ENCODE data around the gene KRT15.
A peak's percentile ranks its signal among the peaks of the same experiment; 100 is the strongest.
"Not testable (repeated sequence)": the region's sequence is repeated elsewhere in the genome, so short reads cannot be mapped to it uniquely, and the experiment has no call there.

Gene KRT15

DNA sequence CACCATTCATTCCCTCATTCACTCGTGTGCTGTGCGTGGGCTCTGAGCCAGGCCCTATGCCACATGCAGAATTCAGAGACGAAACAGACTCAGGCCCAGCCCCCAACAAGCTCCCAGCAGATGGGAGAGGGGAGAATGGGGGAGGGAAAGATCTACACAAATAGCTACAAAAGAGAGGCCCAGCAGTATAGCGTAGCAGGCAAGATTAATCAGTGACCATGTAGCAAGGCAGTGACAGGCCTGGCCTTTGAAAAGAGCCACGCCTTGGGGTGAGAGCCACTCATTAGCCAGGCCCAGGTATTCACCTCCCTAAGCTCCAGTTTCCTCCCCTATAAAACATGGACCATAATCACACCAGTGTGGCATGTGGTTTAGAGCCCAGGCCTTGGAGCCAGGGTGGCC, 25.8 kb upstream of the KRT15 start:
- no peak for DNase-seq (ENCODE audit: low read depth)

DNA sequence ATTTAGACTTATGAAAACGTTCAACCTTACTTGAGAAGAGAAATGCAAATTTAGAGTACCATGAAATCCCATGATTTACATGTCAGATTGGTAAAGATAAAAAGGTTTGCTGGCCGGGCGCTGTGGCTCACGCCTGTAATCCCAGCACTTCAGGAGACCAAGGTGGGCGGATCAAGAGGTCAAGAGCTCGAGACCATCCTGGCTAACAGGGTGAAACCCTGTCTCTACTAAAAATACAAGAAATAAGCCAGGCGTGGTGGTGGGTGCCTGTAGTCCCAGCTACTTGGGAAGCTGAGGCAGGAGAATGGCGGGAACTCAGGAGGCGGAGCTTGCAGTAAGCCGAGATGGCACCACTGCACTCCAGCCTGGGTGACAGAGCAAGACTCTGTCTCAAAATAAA, 24.1 kb upstream of the KRT15 start:
- DNase-seq (ENCODE audit: low read depth): not testable (repeated sequence)

- DNase-seq (ENCODE audit: low read depth): no peak
Measured at GRCh38 chr17:41542357-41542756, 23.7 kb upstream of the KRT15 start.

DNA sequence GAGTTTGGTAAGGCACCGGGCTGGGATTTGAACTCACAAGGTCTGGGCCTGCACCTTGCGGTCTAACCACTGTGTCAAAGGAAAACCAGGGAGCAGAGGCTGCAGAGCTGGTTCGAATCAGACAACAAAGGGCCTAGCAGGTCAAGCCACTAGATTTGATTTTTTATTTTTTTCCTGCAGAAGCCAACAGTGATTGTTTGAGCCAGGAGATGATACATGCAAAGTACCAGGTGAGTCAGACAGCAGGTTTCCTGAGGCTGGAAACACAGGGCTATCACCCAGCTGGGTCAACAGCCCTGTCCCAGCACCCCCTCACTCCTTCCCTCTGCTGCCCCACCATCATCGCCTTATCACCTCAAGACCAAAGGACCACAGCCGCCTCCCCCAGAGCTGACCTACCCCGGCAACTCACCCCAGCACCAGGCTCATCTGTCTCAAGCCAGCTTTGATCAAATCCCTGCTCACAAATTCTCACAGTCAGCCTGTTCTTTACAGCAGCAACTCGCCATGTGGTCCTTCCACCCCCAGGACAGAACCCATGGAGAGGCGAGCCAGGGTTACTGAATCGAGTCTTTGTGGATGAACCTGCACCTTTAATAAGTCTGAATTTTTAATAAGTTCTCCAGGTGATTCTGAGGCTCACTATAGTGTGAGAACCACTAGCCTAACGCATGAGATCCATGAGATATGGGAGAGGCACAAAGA, 22.4 kb upstream of the KRT15 start:
- no peak for DNase-seq (ENCODE audit: low read depth)

DNA sequence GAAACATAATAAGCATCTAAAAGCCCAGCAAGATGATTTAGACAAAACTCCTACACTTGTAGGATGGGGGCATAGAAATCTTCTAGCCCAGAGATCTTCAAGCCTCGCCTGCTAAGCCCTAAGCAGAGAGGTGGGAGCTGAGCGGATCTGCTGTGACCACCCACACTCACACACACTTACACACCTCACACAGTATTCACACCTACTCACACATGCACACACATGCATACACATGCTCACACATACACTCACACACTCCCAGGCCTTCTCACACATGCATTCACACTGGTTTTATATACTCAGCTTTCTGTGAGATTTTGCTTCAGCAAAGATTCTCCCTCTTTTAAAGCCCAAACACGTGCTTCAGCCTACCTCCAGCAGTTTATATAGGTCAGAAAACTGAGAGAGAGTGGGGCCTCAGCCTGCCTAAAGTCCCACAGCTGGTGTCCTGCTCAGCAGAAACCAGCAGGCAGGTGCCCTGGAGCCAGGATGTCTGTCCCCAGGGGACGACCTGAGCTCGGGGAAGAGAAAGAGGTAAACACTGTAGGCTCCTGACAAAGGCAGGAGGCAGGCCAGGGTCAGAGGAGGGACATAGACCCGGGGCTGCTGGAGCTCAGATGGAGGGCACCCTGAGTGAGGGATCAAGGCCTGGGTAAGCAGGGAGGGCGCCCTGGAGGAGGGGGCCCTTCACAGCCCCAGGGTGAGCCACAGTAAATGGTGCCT, 21.4 kb upstream of the KRT15 start:
- DNase-seq (ENCODE audit: low read depth): no peak

DNA sequence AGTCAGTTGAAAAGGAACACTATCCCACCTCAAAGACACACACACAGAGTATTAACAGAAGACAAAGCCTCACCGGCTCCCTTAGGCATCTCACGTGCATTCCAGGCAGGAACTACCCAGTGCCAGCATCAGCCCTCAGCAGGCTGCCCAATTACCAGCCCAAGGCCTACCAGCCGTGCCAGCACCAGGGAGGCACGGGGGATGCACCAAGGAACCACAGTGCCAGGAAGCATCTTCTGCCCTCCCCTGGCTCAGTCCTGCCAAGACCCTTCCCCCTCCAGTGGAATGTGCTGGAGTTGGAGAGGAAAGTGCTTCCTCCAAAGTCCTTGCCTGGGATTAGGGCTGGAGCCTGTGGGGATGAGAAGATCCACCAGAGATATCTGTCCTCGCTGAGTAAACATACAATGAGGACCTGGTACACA, 20.4 kb upstream of the KRT15 start:
- DNase-seq (ENCODE audit: low read depth): no peak

GRCh38 chr17:41538565-41538991, 19.9 kb upstream of the KRT15 start:
- no peak for DNase-seq (ENCODE audit: low read depth)

- DNase-seq (ENCODE audit: low read depth): no peak
Measured at GRCh38 chr17:41537990-41538389, 19.3 kb upstream of the KRT15 start.

GRCh38 chr17:41537614-41537954, 18.9 kb upstream of the KRT15 start:
- DNase-seq (ENCODE audit: low read depth): no peak

- no peak for DNase-seq (ENCODE audit: low read depth)
Measured at GRCh38 chr17:41536741-41537613, 18.3 kb upstream of the KRT15 start.

- no peak for DNase-seq (ENCODE audit: low read depth)
Measured at GRCh38 chr17:41535764-41536481, 17.2 kb upstream of the KRT15 start.

- no peak for DNase-seq (ENCODE audit: low read depth)
Measured at GRCh38 chr17:41534899-41535546, 16.3 kb upstream of the KRT15 start.

- no peak for DNase-seq (ENCODE audit: low read depth)
Measured at GRCh38 chr17:41533613-41534012, 14.9 kb upstream of the KRT15 start.

DNA sequence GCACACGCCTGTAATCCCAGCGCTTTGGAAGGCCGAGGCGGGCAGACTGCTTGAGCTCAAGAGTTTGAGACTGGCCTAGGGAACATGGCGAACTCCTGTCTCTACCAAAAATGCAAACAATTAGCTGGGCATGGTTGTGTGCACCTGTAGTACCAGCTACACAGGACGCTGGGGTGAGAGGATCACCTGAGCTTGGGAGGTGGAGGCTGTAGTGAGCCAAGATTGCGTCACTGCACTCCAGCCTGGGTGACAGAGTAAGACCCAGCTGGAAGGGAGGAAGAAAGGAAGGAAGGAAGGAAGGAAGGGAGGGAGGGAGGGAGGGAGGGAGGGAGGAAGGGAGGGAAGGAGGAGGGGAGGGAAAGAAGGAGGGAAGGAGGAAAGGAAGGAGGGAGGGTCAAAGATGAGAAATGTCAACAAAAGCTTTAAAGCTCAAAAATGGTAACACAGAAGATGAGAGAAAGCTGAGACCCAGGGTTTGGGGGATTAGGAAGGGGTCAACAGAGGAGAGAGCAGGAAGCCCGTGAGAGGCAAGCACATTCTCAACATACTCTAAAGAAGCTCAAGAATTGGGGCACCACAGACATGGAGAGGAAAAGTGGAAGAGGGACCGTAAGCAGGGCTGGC, 14.4 kb upstream of the KRT15 start:
- no peak for DNase-seq (ENCODE audit: low read depth)

DNA sequence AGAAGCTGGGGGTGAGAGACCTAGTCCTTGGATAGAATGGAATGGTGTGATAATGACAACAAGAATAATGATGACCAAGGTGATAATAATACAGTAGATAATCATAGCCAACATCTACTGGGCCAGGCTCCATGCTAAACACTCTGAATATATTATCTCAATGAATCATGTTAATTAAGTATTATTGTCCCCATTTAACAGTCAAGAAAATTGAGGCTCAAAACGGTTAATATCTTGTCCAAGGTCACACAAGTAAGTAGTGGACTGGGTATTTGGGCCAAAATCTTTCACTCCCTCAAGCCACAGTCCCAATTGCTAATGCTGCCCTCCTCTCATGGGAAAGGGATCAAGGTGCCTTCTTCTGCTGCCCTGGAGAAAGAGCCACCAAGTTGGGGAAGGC, 13.3 kb upstream of the KRT15 start:
- DNase-seq (ENCODE audit: low read depth): no peak

DNA sequence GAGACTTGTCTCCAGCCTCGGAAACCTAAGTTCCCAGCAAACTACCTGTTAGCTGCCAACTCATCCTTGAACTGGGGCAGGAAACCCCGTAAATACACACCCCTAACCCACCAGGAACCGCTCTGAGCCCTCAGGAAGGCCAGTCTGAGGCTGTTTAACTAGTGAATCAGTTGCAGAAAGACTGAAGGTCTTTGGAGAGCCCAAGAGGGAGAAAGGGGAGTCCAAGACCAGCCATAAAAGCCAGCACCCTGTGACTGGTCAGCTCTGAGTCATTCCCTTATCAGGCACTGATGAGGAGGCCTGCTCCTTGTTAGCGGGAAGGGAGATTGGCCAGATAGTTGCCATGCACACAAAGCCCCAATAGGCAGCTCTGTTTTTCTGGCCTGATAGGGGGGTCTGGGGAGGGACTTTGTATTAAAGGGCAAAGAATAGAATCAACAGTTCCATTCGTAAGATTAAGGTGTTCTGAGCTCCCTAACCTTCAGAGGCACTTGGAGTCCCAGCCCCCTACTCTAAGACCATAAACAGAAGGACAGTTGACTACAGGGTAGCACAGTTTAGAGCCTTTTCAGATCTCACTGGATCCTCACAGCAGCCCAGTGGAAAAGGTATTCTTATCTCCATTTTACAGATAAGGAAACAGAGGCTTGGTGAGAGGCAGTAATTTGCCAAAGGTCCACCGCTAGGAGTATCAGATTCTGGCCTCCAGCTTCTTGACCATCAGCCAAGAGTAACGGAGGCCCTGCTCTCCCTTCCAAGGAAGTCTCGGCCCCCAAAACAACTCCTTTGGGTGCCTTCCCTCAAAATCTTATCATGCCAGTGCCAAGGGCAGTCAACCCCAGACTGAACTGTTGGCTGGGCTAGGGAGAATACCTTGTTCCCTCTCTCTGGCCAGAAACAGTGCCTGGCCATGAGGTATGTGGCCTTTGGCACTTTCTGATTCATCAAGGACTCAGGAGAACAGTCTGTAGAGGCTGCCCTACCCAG, 11.7 kb upstream of the KRT15 start:
- DNase-seq (ENCODE audit: low read depth): peak; percentile 49

- DNase-seq (ENCODE audit: low read depth): no peak
Measured at GRCh38 chr17:41529491-41529915, 10.8 kb upstream of the KRT15 start.

GRCh38 chr17:41528959-41529353, 10.3 kb upstream of the KRT15 start:
- no peak for DNase-seq (ENCODE audit: low read depth)

GRCh38 chr17:41527063-41528023, 8.7 kb upstream of the KRT15 start:
- no peak for DNase-seq (ENCODE audit: low read depth)
